Right kidney (tissue), 9 donors: ENCODE results near the gene SYT14.
"Not testable (repeated sequence)": the region's sequence is repeated elsewhere in the genome, so short reads cannot be mapped to it uniquely, and the experiment has no call there.

Experiments used
- DNase-seq: peaks from one replicate; pipeline ENCODE4 v3.0.0-alpha.2; 2016
- long read RNA-seq, 8 donors: transcript quantifications; one replicate each; lab custom pipeline, GENCODE V29; 2026

The SYT14 gene
- long read RNA-seq, donor 1, result 0 reads
- long read RNA-seq, donor 2, partial matches to known transcripts, result 0 of 6 reads
- long read RNA-seq, donor 2, other reads (novel, unspliced or antisense), result 6 of 6 reads
- long read RNA-seq, donor 3, result 0 reads
- long read RNA-seq, donor 4, result 0 reads
- long read RNA-seq, donor 5, result 0 reads
- long read RNA-seq, donor 6, result 0 reads
- long read RNA-seq, donor 7, result 0 reads
- long read RNA-seq, donor 8, result 0 reads

- DNase-seq, result peak; percentile 66
Measured at GRCh38 chr1:209937996-209938959, at the start of gene SYT14. Gene SYT14, plus strand, starts transcription at chr1:209938217. Its CDS starts 48 bp downstream, at chr1:209938265.

GRCh38 chr1:209888291-209889076 is 49.5 kb upstream of the SYT14 start:
- not testable (repeated sequence) for DNase-seq

GRCh38 chr1:209889077-209889418 is 49.0 kb upstream of the SYT14 start:
- no peak for DNase-seq

- DNase-seq, result no peak
Measured at GRCh38 chr1:209890641-209891330, 47.2 kb upstream of the SYT14 start.

- no peak for DNase-seq
Measured at GRCh38 chr1:209893751-209894150, 44.3 kb upstream of the SYT14 start.

- no peak for DNase-seq
Measured at GRCh38 chr1:209895709-209896108, 42.3 kb upstream of the SYT14 start.

- DNase-seq, result no peak
Measured at GRCh38 chr1:209896346-209896745, 41.7 kb upstream of the SYT14 start.

- not testable (repeated sequence) for DNase-seq
Measured at GRCh38 chr1:209898271-209898670, 39.7 kb upstream of the SYT14 start.

- DNase-seq, result not testable (repeated sequence)
Measured at GRCh38 chr1:209898851-209899250, 39.2 kb upstream of the SYT14 start.

GRCh38 chr1:209899948-209900347 is 38.1 kb upstream of the SYT14 start:
- no peak for DNase-seq

- DNase-seq, result no peak
Measured at GRCh38 chr1:209900734-209901133, 37.3 kb upstream of the SYT14 start.

- DNase-seq, result no peak
Measured at GRCh38 chr1:209901211-209901610, 36.8 kb upstream of the SYT14 start.

- DNase-seq, result not testable (repeated sequence)
Measured at GRCh38 chr1:209904774-209905173, 33.2 kb upstream of the SYT14 start.

GRCh38 chr1:209911746-209912145 is 26.3 kb upstream of the SYT14 start:
- no peak for DNase-seq

- DNase-seq, result no peak
Measured at GRCh38 chr1:209912306-209912705, 25.7 kb upstream of the SYT14 start.

GRCh38 chr1:209919637-209920036 is 18.4 kb upstream of the SYT14 start:
- DNase-seq, result not testable (repeated sequence)

- DNase-seq, result no peak
Measured at GRCh38 chr1:209920844-209921243, 17.2 kb upstream of the SYT14 start.

- DNase-seq, result no peak
Measured at GRCh38 chr1:209924390-209924789, 13.6 kb upstream of the SYT14 start.

- no peak for DNase-seq
Measured at GRCh38 chr1:209926045-209926444, 12.0 kb upstream of the SYT14 start.

- DNase-seq, result no peak
Measured at GRCh38 chr1:209927466-209927865, 10.6 kb upstream of the SYT14 start.

- no peak for DNase-seq
Measured at GRCh38 chr1:209929751-209930150, 8.3 kb upstream of the SYT14 start.

- DNase-seq, result no peak
Measured at GRCh38 chr1:209931141-209931540, 6.9 kb upstream of the SYT14 start.
